ENCODE results near the gene CELA2B.

GRCh38 chr1:15468145-15468544 lies 7.8 kb upstream of the CELA2B start:
- TF ChIP-seq CTCF (IDR thresholded peaks at IDR 0.05 in 4 of 5, conservative IDR thresholded peaks at IDR 0.05 in 1 of 5) (no peak), POLR2A (IDR thresholded peaks at IDR 0.05) (no peak)

Data from gastrocnemius medialis (tissue), 4 donors.